Choroid plexus epithelial cell (primary cell): ENCODE data around the gene TBC1D24.
A peak's percentile ranks its signal among the peaks of the same experiment; 100 is the strongest.

ENCODE experiments used
- DNase-seq: peaks from one replicate; pipeline ENCODE4 v3.0.0-alpha.2; 2010; ENCODE audit warnings: low read depth
- H3K4me3 ChIP-seq: 2 replicates; pipeline ENCODE4 v1.5.1; 2011; ENCODE audit warnings: low read depth, mild to moderate bottlenecking, control low read depth, low read length, moderate library complexity
- TF ChIP-seq, protein P1 (sequence below): conservative IDR thresholded peaks from 2 replicates; pipeline ENCODE4 v1.5.1; 2011; ENCODE audit warnings: low read depth, mild to moderate bottlenecking, control low read depth, inconsistent platforms, low read length, moderate library complexity

Gene TBC1D24

DNA sequence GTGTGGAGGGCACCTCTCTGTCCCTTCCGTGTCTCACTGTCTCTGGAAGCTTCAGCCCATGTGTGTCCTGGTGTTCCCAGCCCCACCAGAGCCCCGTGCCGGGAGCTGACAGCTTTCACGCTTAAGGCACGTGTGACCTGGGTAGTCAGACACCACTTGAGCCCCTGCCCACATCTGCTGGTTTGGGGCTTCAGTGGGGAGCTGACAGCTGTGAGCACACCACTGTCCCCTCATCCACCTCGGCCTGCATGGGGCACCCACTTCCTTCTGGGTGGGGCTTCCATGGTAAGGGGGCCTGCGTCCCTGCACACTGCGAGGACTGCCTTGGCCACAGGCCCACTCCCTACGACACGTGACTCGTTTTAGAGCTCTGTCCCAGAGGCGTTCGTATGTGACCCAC, 17.7 kb upstream of the TBC1D24 start:
- DNase-seq: no peak
- no peak overlapping the region for H3K4me3 ChIP-seq
- TF ChIP-seq, protein P1, sequence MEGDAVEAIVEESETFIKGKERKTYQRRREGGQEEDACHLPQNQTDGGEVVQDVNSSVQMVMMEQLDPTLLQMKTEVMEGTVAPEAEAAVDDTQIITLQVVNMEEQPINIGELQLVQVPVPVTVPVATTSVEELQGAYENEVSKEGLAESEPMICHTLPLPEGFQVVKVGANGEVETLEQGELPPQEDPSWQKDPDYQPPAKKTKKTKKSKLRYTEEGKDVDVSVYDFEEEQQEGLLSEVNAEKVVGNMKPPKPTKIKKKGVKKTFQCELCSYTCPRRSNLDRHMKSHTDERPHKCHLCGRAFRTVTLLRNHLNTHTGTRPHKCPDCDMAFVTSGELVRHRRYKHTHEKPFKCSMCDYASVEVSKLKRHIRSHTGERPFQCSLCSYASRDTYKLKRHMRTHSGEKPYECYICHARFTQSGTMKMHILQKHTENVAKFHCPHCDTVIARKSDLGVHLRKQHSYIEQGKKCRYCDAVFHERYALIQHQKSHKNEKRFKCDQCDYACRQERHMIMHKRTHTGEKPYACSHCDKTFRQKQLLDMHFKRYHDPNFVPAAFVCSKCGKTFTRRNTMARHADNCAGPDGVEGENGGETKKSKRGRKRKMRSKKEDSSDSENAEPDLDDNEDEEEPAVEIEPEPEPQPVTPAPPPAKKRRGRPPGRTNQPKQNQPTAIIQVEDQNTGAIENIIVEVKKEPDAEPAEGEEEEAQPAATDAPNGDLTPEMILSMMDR: no peak

DNA sequence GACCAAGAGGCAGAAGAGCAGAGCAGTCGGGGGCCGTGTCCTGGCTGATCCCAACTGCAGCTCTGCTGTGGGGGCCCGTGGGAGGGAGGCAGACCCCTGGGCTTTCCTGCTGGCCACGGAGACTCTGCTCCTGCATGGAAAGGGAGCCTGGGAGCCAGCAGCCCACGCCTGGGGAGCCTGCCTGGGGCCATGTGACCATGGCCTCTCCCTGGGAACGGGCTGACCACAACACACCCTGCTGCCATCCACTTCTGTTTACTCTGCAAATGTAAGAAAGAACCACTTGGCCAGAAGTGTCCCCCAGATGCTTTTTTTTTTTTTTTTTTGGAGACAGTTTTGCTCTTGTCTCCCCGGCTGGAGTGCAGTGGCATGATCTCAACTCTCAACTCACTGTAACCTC, 17.0 kb upstream of the TBC1D24 start:
- no peak overlapping the region for H3K4me3 ChIP-seq
- TF ChIP-seq, protein P1: no peak
- DNase-seq: no peak

DNA sequence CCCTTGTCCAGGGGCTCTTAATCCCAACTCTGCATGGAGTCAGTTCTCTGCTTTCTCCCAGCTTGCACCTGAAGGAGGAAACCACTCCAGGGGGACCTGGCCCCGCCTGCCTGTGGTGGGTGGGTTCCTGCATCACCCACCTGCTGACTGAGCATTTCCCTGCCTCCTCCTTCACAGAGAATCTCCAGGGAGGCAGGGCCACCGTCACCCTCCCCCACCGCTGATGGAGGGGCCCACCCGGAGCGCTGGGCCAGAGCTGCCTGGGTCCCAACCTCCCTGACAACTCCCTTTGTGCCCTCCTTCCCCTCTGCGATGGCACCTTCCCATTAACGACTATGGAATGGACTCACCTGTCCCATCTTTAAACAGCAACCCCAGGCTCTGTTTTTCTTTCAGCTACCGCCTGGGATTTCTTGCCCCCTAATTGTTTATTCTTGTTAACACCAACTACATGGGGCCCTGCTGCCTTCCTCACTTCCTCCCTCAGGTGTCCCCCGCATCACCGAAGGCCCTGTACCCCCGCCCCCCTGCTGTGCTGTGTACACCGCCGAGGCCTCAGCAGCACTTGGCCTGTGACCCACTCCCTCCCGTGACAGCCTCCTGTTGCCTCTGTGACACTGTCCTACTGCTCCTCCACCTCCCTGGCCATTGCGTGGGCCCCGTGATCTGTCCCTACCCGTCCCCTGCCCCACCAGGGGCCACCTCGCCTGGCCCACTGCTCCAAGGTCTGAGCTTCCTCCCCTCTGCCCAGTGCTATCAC, 15.9 kb upstream of the TBC1D24 start:
- peak overlapping the region; percentile 60 for H3K4me3 ChIP-seq
- DNase-seq: no peak
- TF ChIP-seq, protein P1: no peak

DNA sequence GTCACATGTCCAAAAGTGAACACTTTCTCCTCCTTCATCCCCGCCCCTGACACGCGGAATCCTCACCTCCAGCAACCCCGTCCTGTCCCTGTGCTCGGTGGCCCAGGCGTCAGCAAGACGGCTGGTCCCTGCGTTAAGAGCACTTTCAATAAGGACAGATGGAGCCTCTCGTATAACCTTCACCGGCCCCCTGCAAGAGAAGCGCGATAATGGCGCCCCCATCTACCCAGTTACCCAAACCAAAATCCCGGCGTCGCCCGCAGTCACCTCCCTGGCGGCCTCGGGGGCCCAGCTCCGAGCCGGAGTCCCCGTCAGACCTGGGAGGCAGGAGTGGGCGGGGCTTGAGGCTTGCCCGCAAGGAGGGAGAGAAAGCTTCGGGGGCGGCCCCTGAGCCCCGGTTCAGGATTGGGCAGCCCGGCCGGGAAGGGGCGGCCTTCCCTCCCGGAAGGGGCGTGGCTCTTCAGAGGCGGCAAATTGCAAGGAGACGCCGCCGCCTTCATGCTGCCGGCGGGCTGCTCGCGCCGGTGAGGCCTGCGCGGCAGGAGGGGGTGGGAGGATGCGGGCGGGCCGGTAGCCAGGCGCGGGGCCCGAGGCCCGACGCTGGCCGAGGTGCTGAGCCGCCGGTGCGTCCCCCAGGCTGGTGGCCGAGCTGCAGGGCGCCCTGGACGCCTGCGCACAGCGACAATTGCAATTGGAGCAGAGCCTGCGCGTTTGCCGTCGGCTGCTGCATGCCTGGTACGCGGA, 15.1 kb upstream of the TBC1D24 start, which contains the start of gene TEDC2:
Gene TEDC2, plus strand, starts transcription at position 463 of the 744 bp plus-strand sequence. Its CDS starts 36 bp downstream, at position 499.
- TF ChIP-seq, protein P1: no peak
- peak within 1 kb of the TSS; percentile 60 for H3K4me3 ChIP-seq
- DNase-seq: peak; percentile 94

DNA sequence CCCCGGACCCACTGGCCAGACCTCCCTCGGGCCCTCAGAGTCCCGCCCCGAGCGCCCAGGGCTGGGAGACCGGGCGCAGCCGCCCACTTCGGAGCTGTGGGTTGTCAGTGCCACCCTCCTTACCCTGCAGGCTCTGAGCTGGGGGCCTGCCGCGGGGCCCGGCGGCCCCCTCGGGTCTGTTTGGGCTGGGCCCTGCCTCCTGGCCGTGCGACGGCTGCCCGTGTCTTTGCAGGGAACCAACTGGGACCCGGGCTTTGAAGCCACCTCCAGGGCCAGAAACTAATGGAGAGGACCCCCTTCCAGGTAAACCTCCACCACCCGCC, 14.6 kb upstream of the TBC1D24 start:
- H3K4me3 ChIP-seq: peak overlapping the region; percentile 60
- TF ChIP-seq, protein P1: no peak
- DNase-seq: no peak

DNA sequence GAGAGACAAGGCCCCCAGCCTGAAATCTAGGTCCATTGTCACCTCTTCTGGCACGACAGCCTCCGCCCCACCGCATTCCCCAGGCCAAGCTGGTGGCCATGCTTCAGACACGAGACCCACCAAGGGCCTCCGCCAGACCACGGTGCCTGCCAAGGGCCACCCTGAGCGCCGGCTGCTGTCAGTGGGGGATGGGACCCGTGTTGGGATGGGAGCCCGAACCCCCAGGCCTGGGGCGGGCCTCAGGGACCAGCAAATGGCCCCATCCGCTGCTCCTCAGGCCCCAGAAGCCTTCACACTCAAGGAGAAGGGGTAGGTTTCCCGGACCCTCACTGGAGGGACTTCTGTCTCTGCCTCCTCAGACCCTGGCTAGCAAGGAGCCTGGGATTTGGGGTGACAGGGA, 14.0 kb upstream of the TBC1D24 start:
- no peak for DNase-seq
- no peak overlapping the region for H3K4me3 ChIP-seq
- TF ChIP-seq, protein P1: no peak
